Left ventricle myocardium inferior (tissue), 1 donor: Measurements from ENCODE around the gene ARL5C. TPM values are rescaled to one million over a fixed set of nuclear protein-coding genes. Genes with fewer than 3 reads are reported as not detected.
"Not testable (repeated sequence)": the region's sequence is repeated elsewhere in the genome, so short reads cannot be mapped to it uniquely, and the experiment has no call there.

Source experiments
- DNase-seq: peaks from one replicate; pipeline ENCODE4 v3.0.0-alpha.2; 2020
- H3K27ac ChIP-seq: fragments of 200-600 bp; replicated peaks from 2 replicates; pipeline ENCODE4 v1.8.0; 2021
- H3K27me3 ChIP-seq: fragments of 200-600 bp; 2 replicates; pipeline ENCODE4 v1.8.0; 2021; ENCODE audit warnings: low read depth
- H3K36me3 ChIP-seq: fragments of 200-600 bp; 2 replicates; pipeline ENCODE4 v1.8.0; 2021
- H3K4me1 ChIP-seq: fragments of 200-600 bp; 2 replicates; pipeline ENCODE4 v1.8.0; 2021
- H3K4me3 ChIP-seq: fragments of 200-600 bp; 2 replicates; pipeline ENCODE4 v1.8.0; 2021; ENCODE audit warnings: mild to moderate bottlenecking, moderate library complexity
- H3K9me3 ChIP-seq: fragments of 200-600 bp; replicated peaks from 2 replicates; pipeline ENCODE4 v1.8.0; 2021
- intact Hi-C: fragments of 100-400 bp; cut with micrococcal nuclease; formaldehyde crosslinking; loops from one replicate; pipeline ENCODE4 v1.11.0; 2022
- total RNA-seq: library from RNA; stranded (reverse); fragmentation: NEBNext Ultra II Directional; extraction: Animal tissue kit (Norgen Biotek cat#: 25700); gene quantifications from one replicate; pipeline ENCODE4 v1.2.1, GENCODE V29; 2021
- TF ChIP-seq, protein P1 (sequence below): fragments of 200-600 bp; IDR thresholded peaks from 2 replicates; pipeline ENCODE4 v1.8.0; 2021; ENCODE audit warnings: antibody characterized with exemption, mild to moderate bottlenecking, borderline replicate concordance
- donor health status: DM: no; HTN: yes; CAD: no; lungs with severe emphysema.

ARL5C gene
- total RNA-seq, 1 donor from 2014 or later, result not detected

DNA sequence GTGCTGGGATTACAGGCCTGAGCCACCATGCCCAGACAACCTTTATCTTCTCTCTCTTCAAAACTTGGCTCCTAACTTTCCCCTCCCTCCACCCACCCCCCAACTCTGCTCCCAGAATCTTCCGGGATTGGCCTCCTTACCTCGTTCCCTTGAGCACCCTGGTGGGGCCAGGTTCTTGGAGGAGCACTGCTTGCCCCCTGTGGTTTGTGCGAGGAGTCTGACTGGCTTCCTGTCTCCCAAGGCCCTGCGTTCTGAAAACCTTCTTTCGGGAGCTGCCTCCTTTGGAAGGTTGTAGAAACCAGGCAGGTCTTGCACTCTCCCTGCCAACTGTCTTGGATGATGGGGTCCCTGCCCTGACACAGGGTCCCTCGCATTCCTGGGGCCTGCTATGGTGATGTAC lies 34.3 kb downstream of the ARL5C start:
- Histone ChIP-seq H3K9me3 (no peaks in the 10 kb centered on the region), H3K36me3 (no peaks in the 10 kb centered on the region), H3K27me3 (peaks cover 4% of the 10 kb centered on the region), H3K4me1 (peaks cover 19% of the 10 kb centered on the region), H3K4me3 (no peak overlapping the region), H3K27ac (peak overlapping the region; percentile 66)
- intact Hi-C loops, result no loop called here
- DNase-seq, result no peak
- TF ChIP-seq, protein P1, sequence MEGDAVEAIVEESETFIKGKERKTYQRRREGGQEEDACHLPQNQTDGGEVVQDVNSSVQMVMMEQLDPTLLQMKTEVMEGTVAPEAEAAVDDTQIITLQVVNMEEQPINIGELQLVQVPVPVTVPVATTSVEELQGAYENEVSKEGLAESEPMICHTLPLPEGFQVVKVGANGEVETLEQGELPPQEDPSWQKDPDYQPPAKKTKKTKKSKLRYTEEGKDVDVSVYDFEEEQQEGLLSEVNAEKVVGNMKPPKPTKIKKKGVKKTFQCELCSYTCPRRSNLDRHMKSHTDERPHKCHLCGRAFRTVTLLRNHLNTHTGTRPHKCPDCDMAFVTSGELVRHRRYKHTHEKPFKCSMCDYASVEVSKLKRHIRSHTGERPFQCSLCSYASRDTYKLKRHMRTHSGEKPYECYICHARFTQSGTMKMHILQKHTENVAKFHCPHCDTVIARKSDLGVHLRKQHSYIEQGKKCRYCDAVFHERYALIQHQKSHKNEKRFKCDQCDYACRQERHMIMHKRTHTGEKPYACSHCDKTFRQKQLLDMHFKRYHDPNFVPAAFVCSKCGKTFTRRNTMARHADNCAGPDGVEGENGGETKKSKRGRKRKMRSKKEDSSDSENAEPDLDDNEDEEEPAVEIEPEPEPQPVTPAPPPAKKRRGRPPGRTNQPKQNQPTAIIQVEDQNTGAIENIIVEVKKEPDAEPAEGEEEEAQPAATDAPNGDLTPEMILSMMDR, result no peak

DNA sequence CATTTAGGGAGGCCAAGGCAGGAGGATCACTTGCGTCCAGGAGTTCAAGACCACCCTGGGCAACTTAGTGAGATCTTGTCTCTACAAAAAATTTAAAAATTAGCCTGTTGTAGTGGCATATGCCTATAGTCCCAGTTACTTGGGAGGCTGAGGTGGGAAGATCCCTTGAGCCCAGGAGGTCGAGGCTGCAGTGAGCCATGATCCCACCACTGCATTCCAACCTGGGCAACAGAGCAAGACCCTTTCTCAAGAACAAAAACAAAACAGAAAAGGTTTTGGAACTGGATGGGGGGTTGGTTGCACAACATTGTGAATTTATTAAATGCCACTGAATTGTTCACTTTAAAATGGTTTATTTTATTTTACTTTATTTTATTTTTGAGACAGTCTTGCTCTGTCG lies 35.8 kb downstream of the ARL5C start:
- H3K9me3 ChIP-seq, result no peaks in the 10 kb centered on the region
- peaks cover 19% of the 10 kb centered on the region for H3K4me1 ChIP-seq
- no peaks in the 10 kb centered on the region for H3K36me3 ChIP-seq
- intact Hi-C loops, result no loop called here
- H3K27me3 ChIP-seq, result peaks cover 4% of the 10 kb centered on the region
- DNase-seq, result no peak
- TF ChIP-seq, protein P1, result no peak
- H3K27ac ChIP-seq, result peak overlapping the region; percentile 66
- no peak overlapping the region for H3K4me3 ChIP-seq

DNA sequence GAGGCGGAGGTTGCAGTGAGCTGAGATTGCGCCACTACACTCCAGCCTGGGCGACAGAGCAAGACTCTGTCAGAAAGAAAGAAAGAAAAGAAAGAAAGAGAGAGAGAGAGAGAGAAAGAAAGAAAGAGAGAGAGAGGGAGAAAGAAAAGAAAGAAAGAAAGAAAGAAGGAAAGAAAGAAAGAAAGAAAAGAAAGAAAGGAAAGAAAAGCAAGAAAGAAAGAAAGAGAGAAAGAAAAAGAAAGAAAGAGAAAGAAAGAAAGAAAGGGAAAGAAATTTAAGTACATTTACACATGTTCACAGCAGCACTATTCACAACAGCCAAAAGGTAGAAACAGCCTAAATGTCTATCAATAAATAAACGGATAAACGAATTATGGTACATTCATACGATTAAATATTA lies 36.4 kb downstream of the ARL5C start:
- H3K4me3 ChIP-seq, intact Hi-C loops, H3K9me3 ChIP-seq, H3K36me3 ChIP-seq, DNase-seq, H3K27me3 ChIP-seq, H3K27ac ChIP-seq: not testable (repeated sequence)
- H3K4me1 ChIP-seq, result peaks cover 19% of the 10 kb centered on the region

DNA sequence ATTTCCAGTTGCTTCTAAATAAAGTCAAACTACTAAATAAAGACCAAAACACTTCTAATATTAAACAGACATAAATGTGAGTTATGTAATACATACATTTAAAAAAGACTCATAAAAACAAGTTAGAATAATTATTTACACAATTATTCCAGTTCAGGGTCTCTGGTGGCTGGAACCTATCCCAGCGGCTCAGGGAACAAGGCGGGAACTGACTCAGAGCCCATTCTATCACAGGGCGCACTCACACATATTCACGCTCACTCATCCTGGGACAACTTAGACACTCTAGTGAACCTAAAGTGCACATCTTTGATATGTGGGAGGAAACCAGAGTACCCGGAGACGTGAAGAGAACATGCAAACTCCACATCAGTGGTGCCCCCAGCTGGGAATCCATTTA lies 39.5 kb downstream of the ARL5C start:
- Histone ChIP-seq H3K36me3 (no peaks in the 10 kb centered on the region), H3K27me3 (peaks cover 4% of the 10 kb centered on the region), H3K4me3 (no peak overlapping the region), H3K27ac (no peak overlapping the region), H3K4me1 (peaks cover 6% of the 10 kb centered on the region), H3K9me3 (no peaks in the 10 kb centered on the region)
- no peak for DNase-seq
- TF ChIP-seq, protein P1, result no peak
- intact Hi-C loops, result no loop called here

DNA sequence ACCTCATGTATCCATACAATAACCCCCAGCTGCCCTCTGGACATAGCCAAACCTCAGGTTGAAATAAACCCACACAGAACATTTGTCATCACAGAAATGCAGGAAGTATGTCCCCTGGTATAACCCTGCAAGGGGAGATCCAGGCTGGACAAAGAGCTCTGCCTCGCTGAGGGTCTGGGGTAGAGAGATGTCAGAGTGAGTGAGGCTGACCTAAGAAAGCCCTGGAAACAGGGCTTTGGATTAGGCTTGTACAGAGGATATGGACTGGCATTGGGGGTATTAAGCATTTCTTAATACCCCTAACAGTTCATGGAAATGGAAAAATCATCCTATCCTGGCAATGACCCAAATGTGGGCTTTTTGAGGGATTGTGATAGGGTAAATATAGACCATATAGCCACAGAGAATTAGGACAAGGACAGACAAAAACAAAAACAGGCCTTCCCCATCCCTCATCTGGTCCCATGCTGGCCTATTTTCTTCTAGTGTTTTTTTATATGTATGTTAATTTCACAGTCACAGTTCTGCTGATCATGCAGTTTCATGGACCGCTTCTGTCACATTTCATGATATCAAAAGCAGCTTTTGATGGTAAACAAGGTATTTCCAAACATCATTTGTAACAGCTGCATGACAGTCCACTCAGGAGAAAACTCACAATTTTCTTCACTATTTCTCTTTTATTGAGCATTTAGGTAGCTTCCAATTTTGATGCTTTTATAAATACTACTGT lies 40.7 kb downstream of the ARL5C start:
- intact Hi-C loops, result no loop called here
- no peak overlapping the region for H3K27ac ChIP-seq
- H3K9me3 ChIP-seq, result no peaks in the 10 kb centered on the region
- TF ChIP-seq, protein P1, result no peak
- no peaks in the 10 kb centered on the region for H3K4me1 ChIP-seq
- H3K4me3 ChIP-seq, result no peak overlapping the region
- no peaks in the 10 kb centered on the region for H3K36me3 ChIP-seq
- H3K27me3 ChIP-seq, result peaks cover 4% of the 10 kb centered on the region
- DNase-seq, result no peak

DNA sequence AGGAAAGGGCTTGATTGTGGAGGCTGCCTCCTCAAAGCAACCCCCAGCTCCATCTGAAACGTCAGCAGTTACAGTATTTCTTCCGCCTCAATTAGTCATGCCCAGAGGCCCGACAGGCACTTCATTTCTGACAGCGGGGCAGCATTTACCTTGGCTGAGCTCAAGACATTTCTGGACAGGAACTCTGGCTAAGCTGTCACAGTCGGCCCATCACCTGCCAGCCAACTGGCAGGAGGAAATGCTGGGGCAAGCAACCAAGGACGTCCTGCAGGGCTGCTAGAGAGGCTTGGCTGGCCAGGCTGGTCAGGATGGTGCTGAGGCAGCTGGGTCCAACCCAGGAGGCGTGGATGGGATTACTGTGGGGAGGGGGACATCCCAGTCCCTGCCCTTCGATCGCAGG lies 42.3 kb downstream of the ARL5C start:
- no peaks in the 10 kb centered on the region for H3K9me3 ChIP-seq
- DNase-seq, result no peak
- intact Hi-C loops, result no loop called here
- TF ChIP-seq, protein P1, result no peak
- peaks cover 1% of the 10 kb centered on the region for H3K27me3 ChIP-seq
- H3K36me3 ChIP-seq, result no peaks in the 10 kb centered on the region
- H3K4me3 ChIP-seq, result no peak overlapping the region
- H3K27ac ChIP-seq, result no peak overlapping the region
- H3K4me1 ChIP-seq, result no peaks in the 10 kb centered on the region
